GM18517 (cell line): ENCODE data around the gene PCGF3.
"Not testable (repeated sequence)": the region's sequence is repeated elsewhere in the genome, so short reads cannot be mapped to it uniquely, and the experiment has no call there.

Experiments
- ATAC-seq: cut with Tn5 transposase; IDR thresholded peaks from one replicate; pipeline ENCODE4 v1.9.1; 2021; ENCODE audit warnings: mild to moderate bottlenecking, moderate library complexity; ENCODE audit not compliant: unreplicated experiment

Gene PCGF3

DNA sequence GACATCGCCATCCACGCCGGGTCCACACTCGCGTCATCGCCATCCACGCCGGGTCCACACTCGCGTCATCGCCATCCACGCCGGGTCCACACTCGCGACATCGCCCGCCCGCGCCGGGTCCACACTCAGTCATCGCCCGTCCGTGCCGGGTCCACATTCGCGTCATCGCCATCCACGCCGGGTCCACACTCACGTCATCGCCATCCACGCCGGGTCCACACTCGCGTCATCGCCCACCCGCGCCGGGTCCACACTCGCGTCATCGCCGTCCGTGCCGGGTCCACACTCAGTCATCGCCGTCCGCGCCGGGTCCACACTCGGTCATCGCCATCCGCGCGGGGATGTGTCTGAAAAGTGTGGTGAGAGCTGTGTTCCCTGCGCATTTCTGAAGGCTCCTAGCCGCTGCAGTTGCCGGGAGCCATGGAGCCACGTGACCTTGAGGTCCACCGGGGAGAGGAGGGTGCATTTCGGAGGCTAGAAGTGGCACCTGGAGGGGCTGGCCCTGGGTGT, 17.3 kb downstream of the PCGF3 start:
- ATAC-seq: no peak

- no peak for ATAC-seq
These were observed 18.3 kb downstream of the PCGF3 start for GRCh38 chr4:723751-724530.

- ATAC-seq: no peak
These were observed 20.0 kb downstream of the PCGF3 start for GRCh38 chr4:725391-726234.

DNA sequence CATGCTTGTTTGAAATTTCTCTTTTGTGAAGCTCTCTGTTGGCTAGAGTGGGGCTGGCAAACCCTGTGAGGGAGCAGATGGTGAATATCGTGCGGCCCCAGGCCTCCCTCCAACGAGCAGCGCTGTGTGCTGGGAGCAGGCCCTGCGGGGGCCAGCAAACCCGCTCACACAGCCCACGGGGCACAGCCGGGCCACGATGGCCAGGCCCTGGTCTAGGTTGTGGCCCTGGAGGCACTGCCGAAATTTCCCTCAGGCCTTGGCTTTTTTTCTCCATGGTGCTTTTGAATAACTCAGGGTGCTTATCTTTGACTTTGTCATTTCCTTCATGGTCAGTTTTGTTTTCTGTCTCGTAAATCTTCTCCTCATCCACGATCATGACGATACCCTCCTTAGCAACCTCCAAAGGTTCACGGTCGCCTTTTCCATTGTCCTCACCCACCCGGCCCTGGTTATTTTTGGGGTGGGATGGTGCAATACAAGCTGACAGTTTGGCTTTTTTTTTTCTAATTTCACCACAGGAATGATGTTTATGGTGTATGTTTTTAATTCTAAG, 20.7 kb downstream of the PCGF3 start:
- no peak for ATAC-seq

- ATAC-seq: no peak
These were observed 21.2 kb downstream of the PCGF3 start for GRCh38 chr4:726838-727237.

DNA sequence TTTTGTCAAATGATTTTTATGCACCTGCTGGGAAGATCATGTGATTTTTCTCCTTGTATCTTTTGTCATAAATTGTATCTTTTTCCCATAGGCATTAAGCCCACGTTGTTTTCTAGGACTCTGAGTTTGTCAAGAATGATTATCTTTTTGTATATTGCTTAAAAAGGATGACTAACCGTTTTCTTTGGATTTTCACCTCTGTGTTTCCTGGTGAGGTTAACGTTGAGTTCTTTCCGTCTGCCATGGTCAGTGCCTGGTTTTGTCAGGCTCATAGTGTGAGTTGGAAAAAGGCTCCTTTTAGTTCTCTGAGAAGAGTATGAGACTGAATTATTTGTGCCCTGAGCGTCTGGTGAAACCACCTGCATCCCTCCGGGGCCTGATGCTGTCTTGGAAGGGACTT, 21.9 kb downstream of the PCGF3 start:
- ATAC-seq: no peak

- no peak for ATAC-seq
These were observed 24.0 kb downstream of the PCGF3 start for GRCh38 chr4:729336-730315.

DNA sequence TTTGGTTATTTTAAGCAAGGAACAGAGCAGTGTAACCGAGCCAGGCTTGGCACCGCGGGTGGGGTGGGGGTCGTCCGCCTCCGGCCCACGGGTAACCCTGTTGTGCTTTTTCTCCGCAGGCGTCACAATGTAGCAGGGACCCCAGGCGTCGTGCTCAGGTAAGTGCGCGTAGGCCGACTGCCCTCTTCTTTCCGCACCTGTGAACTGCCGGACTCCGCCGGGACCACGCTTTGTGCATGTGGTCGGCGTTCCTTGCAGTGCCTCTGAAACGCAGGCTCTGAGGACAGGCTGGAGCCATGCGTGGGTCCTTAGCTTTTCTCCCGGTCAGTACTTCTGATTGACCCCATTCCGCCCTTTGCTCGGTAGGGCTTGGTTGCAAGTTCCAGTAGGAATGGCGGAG, 24.9 kb downstream of the PCGF3 start:
- no peak for ATAC-seq

DNA sequence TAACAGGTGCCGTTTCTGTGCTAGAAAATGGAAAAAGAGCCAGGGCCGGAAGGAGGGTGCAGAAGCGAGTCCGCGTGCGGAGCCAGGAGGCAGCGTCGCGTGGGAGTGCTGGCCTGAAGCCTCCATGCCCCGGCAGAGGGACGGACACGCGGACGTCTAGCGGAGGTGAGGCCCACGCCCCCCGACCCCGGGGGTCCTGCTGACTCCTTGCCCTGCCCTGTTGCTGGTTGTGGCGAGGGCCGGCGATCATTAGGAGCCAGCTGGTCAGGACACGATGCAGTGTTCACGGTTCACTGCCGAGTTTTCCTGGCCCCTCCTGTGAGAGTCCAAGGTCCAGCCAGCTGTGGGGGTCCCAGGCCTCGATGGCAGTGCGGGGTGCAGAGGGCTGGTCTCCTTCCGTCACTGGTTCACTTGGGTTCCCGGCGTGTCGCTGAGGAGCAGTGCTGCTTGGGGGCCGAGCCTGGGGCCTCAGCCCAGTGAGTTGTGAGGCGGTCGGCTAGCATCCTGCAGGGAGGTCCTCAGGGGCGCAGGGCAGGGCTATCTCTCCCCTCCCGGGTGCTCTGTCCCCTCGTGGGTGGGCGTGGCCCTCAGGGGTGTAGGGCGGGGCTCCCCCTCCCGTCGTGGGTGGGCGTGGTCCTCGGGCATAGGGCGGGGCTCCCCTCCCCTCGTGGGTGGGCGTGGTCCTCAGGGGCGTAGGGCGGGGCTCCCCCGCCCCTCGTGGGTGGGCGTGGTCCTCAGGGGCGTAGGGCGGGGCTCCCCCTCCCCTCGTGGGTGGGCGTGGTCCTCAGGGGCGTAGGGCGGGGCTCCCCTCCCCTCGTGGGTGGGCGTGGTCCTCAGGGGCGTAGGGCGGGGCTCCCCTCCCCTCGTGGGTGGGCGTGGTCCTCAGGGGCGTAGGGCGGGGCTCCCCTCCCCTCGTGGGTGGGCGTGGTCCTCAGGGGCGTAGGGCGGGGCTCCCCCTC, 25.6 kb downstream of the PCGF3 start:
- not testable (repeated sequence) for ATAC-seq

DNA sequence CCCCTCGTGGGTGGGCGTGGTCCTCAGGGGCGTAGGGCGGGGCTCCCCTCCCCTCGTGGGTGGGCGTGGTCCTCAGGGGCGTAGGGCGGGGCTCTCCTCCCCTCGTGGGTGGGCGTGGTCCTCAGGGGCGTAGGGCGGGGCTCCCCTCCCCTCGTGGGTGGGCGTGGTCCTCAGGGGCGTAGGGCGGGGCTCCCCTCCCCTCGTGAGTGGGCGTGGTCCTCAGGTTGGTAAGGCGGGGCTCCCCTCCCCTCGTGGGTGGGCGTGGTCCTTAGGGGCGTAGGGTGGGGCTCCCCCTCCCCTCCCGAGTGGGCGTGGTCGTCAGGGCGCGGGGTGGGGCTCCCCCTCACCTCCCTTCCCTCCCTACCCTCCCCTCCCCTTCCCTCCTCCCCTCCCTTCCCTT, 26.3 kb downstream of the PCGF3 start:
- ATAC-seq: not testable (repeated sequence)

GRCh38 chr4:732486-732885, 26.9 kb downstream of the PCGF3 start:
- no peak for ATAC-seq

- ATAC-seq: no peak
These were observed 27.4 kb downstream of the PCGF3 start for GRCh38 chr4:732911-733630.

DNA sequence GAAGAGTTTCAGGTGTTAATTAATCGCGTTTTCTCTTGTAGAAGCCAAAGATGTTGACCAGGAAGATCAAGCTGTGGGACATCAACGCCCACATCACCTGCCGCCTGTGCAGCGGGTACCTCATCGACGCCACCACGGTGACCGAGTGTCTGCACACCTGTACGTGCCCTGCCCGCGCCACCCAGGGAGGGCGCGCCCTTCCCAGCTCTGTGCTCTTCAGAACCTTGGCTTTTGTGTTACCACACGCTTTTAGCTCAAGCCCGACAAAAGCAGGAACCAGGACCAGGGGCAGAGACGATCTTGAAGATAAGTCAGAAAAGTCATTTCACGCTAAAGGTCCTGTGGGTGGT, 28.0 kb downstream of the PCGF3 start:
- ATAC-seq: no peak

DNA sequence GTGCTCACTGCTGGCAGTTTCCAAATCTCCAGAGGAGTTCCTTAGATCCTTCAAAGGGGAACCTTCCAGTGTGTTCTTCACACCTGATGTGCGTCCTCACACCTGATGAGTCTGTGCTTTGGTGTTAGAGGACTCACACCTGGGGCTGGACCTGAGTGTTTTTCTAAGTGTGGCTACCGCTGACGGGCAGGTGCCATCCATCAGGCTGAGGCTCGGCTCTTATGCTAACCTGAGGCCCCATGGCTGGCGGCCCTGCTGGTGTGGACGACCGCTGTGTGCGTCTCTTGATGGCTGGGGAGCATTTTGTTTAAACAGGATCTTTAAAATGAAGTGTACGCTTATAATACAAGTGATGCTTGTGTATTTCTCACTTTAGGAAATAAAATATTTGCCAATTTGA, 28.4 kb downstream of the PCGF3 start:
- no peak for ATAC-seq

GRCh38 chr4:734951-735350, 29.3 kb downstream of the PCGF3 start:
- ATAC-seq: no peak

- ATAC-seq: no peak
These were observed 30.0 kb downstream of the PCGF3 start for GRCh38 chr4:735583-735982.

DNA sequence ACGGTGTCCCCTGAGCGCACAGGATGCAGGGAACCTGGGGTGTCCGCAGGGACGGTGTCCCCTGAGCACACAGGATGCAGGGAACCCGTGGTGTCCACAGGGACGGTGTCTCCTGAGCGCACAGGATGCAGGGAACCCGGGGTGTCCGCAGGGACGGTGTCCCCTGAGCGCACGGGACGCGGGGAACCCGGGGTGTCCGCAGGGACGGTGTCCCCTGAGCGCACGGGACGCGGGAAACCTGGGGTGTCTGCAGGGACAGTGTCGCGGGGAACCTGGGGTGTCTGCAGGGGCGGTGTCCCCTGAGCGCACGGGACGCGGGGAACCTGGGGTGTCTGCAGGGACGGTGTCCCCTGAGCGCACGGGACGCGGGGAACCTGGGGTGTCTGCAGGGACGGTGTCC, 30.9 kb downstream of the PCGF3 start:
- ATAC-seq: not testable (repeated sequence)

DNA sequence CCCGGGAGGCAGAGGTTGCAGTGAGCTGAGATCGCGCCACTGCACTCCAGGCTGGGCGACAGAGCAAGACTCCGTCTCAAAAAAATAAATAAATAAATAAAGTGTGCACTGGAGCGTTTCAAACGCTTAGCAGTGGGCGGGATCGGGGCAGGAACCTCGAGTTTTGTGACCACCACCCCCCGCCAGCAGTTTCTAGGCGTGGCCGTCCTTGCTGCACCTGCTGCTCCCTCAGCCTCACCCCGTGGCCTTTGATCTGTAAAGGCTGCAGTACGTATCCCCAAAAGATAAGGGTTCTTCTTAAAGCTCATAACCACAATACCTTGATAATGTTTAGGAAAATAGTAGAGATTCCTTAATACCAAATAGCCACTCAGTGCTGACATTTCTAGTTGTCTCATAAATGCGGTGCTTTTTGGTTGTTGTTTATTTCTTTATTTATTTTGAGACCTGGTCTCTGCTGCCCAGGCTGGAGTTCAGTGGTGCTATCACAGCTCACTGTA, 33.2 kb downstream of the PCGF3 start:
- no peak for ATAC-seq

GRCh38 chr4:739569-739968, 33.9 kb downstream of the PCGF3 start:
- ATAC-seq: no peak
